ENCODE results near the gene THBS2. TPM values are rescaled to one million over a fixed set of nuclear protein-coding genes. Genes with fewer than 3 reads are reported as not detected.

THBS2 gene
- total RNA-seq, 1 experiment from 2014 or later: 0.39 TPM

GRCh38 chr6:169233181-169233580, 20.5 kb downstream of the THBS2 start:
- Histone ChIP-seq H3K27me3 (ENCODE audit: insufficient read depth, low read length) (no peaks in the 10 kb centered on the region), H4K20me1 (ENCODE audit: insufficient read depth) (no peaks in the 10 kb centered on the region), H3K27ac (ENCODE audit: low read depth, low read length) (no peak overlapping the region), H3K4me3 (replicated peaks in 1 of 2; ENCODE audit: low read depth in 1 of 2, low read length in 2 of 2) (no peak overlapping the region), H3K9me2 (ENCODE audit: insufficient read depth) (no peaks in the 10 kb centered on the region), H3K4me2 (ENCODE audit: low read length) (no peak overlapping the region), H3K4me1 (ENCODE audit: control insufficient read depth in 1 of 2, insufficient read depth in 2 of 2, low read length in 2 of 2) (no peaks in the 10 kb centered on the region), H3K9ac (ENCODE audit: low read length) (no peak overlapping the region), H2AFZ (ENCODE audit: low read depth, low read length, poor library complexity, severe bottlenecking) (no peak overlapping the region), H3K9me3 (ENCODE audit: control insufficient read depth in 1 of 2, insufficient read depth in 1 of 2, low read depth in 1 of 2, low read length in 2 of 2) (peaks cover 0 to 8% of the 10 kb centered on the region in 2 experiments; a peak in 1 of 4 replicates), H3K79me2 (ENCODE audit: insufficient read depth, low read length) (no peaks in the 10 kb centered on the region), H3K36me3 (ENCODE audit: control insufficient read depth in 1 of 2, insufficient read depth in 2 of 2, low read length in 2 of 2) (no peaks in the 10 kb centered on the region)
- ATAC-seq: no peak
- TF ChIP-seq ZBTB33 (IDR thresholded peaks at IDR 0.05; ENCODE audit: extremely low read depth, insufficient replicate concordance, low read length): no peak
- no peak for TF ChIP-seq RAD21 (IDR thresholded peaks at IDR 0.05; ENCODE audit: low read depth)
- TF ChIP-seq MAX (IDR thresholded peaks at IDR 0.05): no peak
- no peak for TF ChIP-seq JUND (IDR thresholded peaks at IDR 0.05)
- TF ChIP-seq CEBPB (IDR thresholded peaks at IDR 0.05; ENCODE audit: low read depth): no peak
- no peak for TF ChIP-seq POLR2A (IDR thresholded peaks at IDR 0.05; ENCODE audit: borderline replicate concordance, extremely low read depth, insufficient read depth, insufficient read length)
- no peak for TF ChIP-seq TCF7L2 (IDR thresholded peaks at IDR 0.05; ENCODE audit: borderline replicate concordance, extremely low read depth, insufficient read depth, insufficient read length)
- TF ChIP-seq EZH2phosphoT487 (IDR thresholded peaks at IDR 0.05; ENCODE audit: borderline replicate concordance): no peak
- TF ChIP-seq EZH2 (IDR thresholded peaks at IDR 0.05): no peak
- no peak for TF ChIP-seq SP1 (IDR thresholded peaks at IDR 0.05; ENCODE audit: low read depth)
- no peak for TF ChIP-seq SIN3A (IDR thresholded peaks at IDR 0.05; ENCODE audit: low read depth)
- no peak for TF ChIP-seq FOSL1 (IDR thresholded peaks at IDR 0.05; ENCODE audit: low read depth)
- no peak for TF ChIP-seq CTCF (IDR thresholded peaks at IDR 0.05 in 2 of 3, conservative IDR thresholded peaks at IDR 0.05 in 1 of 3; ENCODE audit: borderline replicate concordance in 1 of 3, insufficient read depth in 1 of 3, low read depth in 2 of 3, low read length in 2 of 3)
- no peak for TF ChIP-seq ELF1 (IDR thresholded peaks at IDR 0.05; ENCODE audit: borderline replicate concordance, low read depth)
- no peak for TF ChIP-seq ZFX (IDR thresholded peaks at IDR 0.05)
- CTCF ChIA-PET: no interaction called here
- RAD21 ChIA-PET (ENCODE audit: low non-redundant PET in 1 of 2, low total read pairs in 2 of 2, uncharacterized antibody in 2 of 2, unreplicated experiment in 2 of 2): no interaction called here
- no peak for DNase-seq (ENCODE audit: low read depth, low spot score)
- POLR2A ChIA-PET: no interaction called here
- BruUV-seq (replicated peaks): no TSS peak
- intact Hi-C loops (cut with micrococcal nuclease): no loop called here

Measured in HCT116 (cell line).